ENCODE results near the gene UCK2.

UCK2 gene

DNA sequence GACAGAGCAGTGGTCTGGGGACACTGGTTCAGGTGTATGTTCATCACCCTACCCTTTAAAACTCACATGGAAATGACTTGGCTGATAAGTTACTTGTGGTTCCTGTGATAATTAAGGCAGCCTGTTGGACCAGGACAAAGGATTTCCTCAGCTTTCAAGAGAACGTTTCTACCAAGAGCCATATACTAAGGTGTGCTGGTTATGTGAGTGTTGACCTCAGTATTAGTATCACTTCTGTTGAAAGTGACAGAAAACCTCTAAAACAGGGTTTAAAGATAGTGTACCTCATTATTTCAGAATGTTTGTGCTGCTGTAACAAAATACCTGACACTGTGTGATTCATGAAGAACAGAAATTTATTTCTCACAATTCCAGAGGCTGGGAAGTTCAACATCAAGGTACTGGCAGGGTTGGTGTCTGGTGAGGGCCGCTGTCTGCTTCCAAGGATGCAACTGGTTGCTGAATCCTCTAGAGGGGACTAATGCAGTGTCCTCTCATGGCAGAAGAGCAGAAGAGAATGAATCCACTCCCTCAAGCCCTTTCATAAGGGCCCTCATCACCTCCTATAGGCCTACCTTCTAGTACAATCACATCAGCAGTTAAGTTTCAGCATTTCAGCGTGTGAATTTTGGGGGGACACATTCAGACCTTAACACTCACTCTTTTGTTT lies 54.9 kb downstream of the UCK2 start:
- H3K4me3 ChIP-seq (ENCODE audit: low read depth, low read length), result no peak overlapping the region
- TF ChIP-seq, protein P1, sequence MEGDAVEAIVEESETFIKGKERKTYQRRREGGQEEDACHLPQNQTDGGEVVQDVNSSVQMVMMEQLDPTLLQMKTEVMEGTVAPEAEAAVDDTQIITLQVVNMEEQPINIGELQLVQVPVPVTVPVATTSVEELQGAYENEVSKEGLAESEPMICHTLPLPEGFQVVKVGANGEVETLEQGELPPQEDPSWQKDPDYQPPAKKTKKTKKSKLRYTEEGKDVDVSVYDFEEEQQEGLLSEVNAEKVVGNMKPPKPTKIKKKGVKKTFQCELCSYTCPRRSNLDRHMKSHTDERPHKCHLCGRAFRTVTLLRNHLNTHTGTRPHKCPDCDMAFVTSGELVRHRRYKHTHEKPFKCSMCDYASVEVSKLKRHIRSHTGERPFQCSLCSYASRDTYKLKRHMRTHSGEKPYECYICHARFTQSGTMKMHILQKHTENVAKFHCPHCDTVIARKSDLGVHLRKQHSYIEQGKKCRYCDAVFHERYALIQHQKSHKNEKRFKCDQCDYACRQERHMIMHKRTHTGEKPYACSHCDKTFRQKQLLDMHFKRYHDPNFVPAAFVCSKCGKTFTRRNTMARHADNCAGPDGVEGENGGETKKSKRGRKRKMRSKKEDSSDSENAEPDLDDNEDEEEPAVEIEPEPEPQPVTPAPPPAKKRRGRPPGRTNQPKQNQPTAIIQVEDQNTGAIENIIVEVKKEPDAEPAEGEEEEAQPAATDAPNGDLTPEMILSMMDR (IDR thresholded peaks at IDR 0.05; ENCODE audit: low read depth, low read length), result no peak

DNA sequence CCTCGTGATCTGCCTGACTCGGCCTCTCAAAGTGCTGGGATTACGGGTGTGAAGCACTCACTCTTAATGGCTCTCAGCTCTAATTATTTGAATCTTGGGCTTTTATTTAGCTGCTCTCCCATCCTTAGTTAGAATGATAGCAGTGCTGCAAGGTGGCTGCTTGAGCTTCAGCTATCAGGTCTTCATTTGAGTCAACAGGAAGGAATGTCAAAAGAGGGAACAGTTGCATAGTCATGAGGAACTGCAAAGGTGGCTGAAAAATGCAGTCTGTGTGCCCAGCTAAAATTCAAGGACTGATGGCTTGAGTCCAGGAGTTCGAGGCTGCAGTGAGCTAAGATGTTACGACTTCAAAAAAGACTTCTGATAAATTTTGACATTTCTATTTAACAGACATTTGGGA lies 55.6 kb downstream of the UCK2 start:
- H3K4me3 ChIP-seq (ENCODE audit: low read depth, low read length), result no peak overlapping the region
- TF ChIP-seq, protein P1 (IDR thresholded peaks at IDR 0.05; ENCODE audit: low read depth, low read length), result no peak

DNA sequence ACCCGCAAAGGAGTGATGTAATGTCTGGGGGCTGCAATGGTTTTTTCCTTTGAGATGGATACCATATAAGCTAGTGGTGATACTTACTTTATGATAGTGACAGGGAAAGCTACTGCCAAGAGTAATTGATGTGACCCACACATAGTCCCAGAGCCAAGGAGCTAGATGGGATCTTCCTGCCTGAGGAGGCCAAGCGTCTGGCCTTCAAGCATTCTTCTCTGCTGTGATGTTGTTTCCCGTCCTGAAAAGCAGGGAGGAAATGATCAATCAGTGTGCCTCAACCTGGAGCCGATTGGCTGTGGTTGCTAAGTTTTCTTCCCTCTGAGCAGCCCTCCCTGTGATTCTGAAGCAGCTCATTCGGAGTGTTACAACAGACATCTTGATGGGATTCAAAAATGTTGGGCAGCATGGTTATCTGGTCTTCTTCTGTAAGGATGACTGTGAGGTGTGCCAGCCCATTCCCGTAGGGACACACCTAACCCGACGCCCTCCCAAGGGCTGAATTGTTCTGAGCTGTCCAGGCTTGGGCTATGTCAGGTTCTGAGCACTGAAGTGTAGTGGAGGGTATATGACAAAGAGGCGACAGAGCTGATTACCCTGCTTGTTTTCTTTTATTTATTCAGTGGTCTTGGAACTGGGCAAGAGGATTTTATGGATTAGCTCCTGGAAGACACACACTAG lies 56.7 kb downstream of the UCK2 start:
- TF ChIP-seq, protein P1 (IDR thresholded peaks at IDR 0.05; ENCODE audit: low read depth, low read length), result no peak
- no peak overlapping the region for H3K4me3 ChIP-seq (ENCODE audit: low read depth, low read length)

DNA sequence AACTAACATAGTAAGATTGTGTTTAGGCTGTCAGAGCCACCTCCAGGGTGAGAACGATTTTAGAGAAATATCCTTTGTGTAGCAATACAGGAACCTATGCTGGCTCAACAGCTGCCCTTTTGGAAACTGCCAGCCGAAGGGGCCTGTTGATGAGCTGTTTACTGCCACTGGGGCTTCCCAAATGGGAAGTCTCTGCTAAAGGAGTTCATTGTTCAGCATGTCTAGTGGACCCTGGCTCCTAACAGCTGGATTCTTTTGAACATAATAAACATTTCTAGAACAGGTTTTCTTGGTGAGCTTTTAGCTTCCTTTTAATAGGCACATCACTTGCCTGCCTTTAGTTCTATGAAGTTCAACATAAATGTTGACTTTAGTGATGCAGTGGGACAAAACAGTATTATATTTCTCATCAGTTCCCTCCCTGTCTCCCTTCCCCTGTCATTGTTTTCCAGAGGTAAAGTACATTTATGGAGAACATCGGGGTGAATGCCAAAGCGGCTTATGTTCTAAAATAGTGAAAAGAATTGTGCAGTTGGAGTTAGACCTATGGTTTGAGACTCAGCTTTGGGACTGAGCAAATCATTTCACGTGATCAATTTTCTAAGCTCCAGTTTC lies 57.4 kb downstream of the UCK2 start:
- no peak overlapping the region for H3K4me3 ChIP-seq (ENCODE audit: low read depth, low read length)
- TF ChIP-seq, protein P1 (IDR thresholded peaks at IDR 0.05; ENCODE audit: low read depth, low read length), result no peak

DNA sequence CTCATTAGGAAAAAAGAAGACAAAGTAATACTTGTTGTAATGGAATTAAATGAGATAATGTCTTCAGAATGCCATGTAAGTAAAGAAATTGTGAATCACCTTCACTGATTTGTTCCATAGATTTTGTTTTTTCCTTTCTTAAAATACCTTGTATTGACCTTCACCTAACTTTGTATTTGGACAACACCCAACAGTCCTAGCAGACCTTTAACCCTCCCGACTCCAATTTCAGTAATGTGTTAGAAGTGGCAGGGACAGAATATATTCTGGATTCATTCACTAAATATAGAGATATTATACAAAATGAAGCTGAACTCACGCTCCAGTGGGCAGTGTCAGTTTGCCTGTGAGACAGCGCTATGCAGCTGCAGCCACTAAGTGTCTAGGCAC lies 57.9 kb downstream of the UCK2 start:
- no peak overlapping the region for H3K4me3 ChIP-seq (ENCODE audit: low read depth, low read length)
- TF ChIP-seq, protein P1 (IDR thresholded peaks at IDR 0.05; ENCODE audit: low read depth, low read length), result no peak

DNA sequence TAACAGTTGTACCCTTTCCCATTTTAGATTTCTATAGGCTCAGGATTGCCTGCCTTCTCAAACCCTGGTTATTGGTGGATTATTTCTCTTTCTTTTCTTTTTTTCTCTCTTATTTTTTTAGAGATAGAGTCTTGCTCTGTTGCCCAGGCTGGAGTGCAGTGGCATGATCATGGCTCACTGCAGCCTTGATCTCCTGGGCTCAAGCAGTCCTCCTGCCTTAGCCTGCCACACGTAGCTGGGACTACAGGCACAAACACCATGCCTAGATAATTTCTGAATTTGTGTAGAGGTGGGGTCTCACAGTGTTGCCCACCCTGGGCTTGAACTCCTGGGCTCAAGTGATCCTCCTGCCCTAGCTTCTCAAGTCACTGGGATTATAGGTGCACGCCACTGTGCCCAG lies 58.8 kb downstream of the UCK2 start:
- H3K4me3 ChIP-seq (ENCODE audit: low read depth, low read length), result no peak overlapping the region
- TF ChIP-seq, protein P1 (IDR thresholded peaks at IDR 0.05; ENCODE audit: low read depth, low read length), result no peak

DNA sequence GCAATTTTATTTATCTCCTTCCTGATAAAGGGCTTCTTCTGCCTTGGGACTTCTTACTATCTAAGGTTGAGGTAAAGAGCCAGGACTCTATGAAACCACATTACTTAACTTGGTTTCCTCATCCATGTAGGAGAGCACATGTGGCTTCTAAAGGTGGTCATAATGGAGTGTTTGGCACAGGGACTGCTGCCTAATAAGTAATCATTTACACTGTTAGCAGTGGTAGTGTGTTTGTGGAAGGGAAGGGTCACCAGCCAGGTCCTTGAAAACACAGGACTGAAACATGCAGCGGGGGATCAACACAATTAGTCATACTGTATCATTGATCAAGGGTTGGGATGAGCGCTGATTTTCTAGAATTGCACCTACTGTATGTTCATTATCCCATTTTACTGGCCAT lies 59.6 kb downstream of the UCK2 start:
- TF ChIP-seq, protein P1 (IDR thresholded peaks at IDR 0.05; ENCODE audit: low read depth, low read length), result no peak
- H3K4me3 ChIP-seq (ENCODE audit: low read depth, low read length), result no peak overlapping the region
